HepG2 (cell line): ENCODE measurements around the gene HSP90AB1. TPM values are rescaled to one million over a fixed set of nuclear protein-coding genes. Genes with fewer than 3 reads are reported as not detected.

Source experiments
- ATAC-seq: fragments of 200-7000 bp; cut with Tn5 transposase; 3 replicates; pipeline ENCODE4 v1.9.1; 2020; ENCODE audit warnings: mild to moderate bottlenecking, moderate library complexity
- BruUV-seq: library from RNA; stranded (reverse); fragments of 400-500 nt; replicated peaks from 2 replicates; lab custom pipeline; 2021; lab: Mats Ljungman, UMichigan
- CTCF ChIA-PET: fragments of 300-600 bp; formaldehyde crosslinking; extraction: SDS; loops from one replicate; lab custom pipeline; 2021; ENCODE audit warnings: low total read pairs, inconsistent platforms, low intra/inter-chr PET ratio; lab: Yijun Ruan, JAX
- POLR2A ChIA-PET: fragments of 350-600 bp; sonication (Branson Sonifier 250); formaldehyde crosslinking; loops from one replicate; lab custom pipeline; 2020; ENCODE audit warnings: antibody characterized with exemption, inconsistent platforms; lab: Yijun Ruan, JAX
- DNase-seq: peaks from one replicate; pipeline ENCODE4 v3.0.0-alpha.2; 2015; ENCODE audit warnings: low spot score
- FAIRE-seq: peaks from 3 replicates; lab custom pipeline; 2011; peaks lifted over from hg19 to GRCh38; lab: Jason Lieb, UNC
- H2AFZ ChIP-seq: one replicate; pipeline ENCODE4 v1.6.1; 2011; ENCODE audit warnings: low read length, inconsistent platforms
- H3K27ac ChIP-seq: fragments of 300-600 bp; 3 replicates; pipeline ENCODE4 v1.8.0; 2011; ENCODE audit warnings: mixed run types, mild to moderate bottlenecking, mixed read lengths, low read length, inconsistent platforms; ENCODE audit not compliant: insufficient read depth; ENCODE audit errors: extremely low read length
- H3K27me3 ChIP-seq, 2 experiments: fragments of 200-600 bp in 1 of 2; 2 replicates in 1 of 2; 3 replicates in 1 of 2; pipeline versions ENCODE4 v1.6.0 to v1.8.0; 2011; ENCODE audit warnings: low read length in 2 of 2, mild to moderate bottlenecking in 2 of 2, moderate library complexity in 2 of 2, inconsistent platforms in 1 of 2; ENCODE audit not compliant: insufficient read depth in 2 of 2, control insufficient read depth in 1 of 2
- H3K36me3 ChIP-seq, 2 experiments: fragments of 200-600 bp in 1 of 2; replicated peaks in 1 of 2; 2 replicates in 1 of 2; 3 replicates in 1 of 2; pipeline versions ENCODE4 v1.5.1 to v1.8.0; 2011; ENCODE audit warnings: low read length in 2 of 2, inconsistent platforms in 1 of 2; ENCODE audit not compliant: insufficient read depth in 2 of 2, control insufficient read depth in 1 of 2
- H3K4me1 ChIP-seq: 2 replicates; pipeline ENCODE4 v1.5.1; 2012; ENCODE audit warnings: low read length, inconsistent platforms; ENCODE audit not compliant: insufficient read depth
- H3K4me2 ChIP-seq: 2 replicates; pipeline ENCODE4 v1.6.0; 2011; ENCODE audit warnings: low read depth, low read length, inconsistent platforms
- H3K4me3 ChIP-seq, 3 experiments: fragments of 200-600 bp in 1 of 3; sonication (generic), shearing (Covaris generic) in 1 of 3; replicated peaks in 1 of 3; 2 replicates each; pipeline ENCODE4 v1.5.1; 2011 to 2016; ENCODE audit warnings: low read length in 3 of 3, inconsistent platforms in 2 of 3, low read depth in 2 of 3, mild to moderate bottlenecking in 2 of 3, control low read depth in 1 of 3, mixed read lengths in 1 of 3; ENCODE audit not compliant: insufficient read depth in 1 of 3
- H3K79me2 ChIP-seq: one replicate; pipeline ENCODE4 v1.6.1; 2011; ENCODE audit warnings: low read length, inconsistent platforms; ENCODE audit not compliant: insufficient read depth
- H3K9ac ChIP-seq: 2 replicates; pipeline ENCODE4 v1.6.0; 2011; ENCODE audit warnings: mild to moderate bottlenecking, low read depth, low read length, inconsistent platforms; ENCODE audit not compliant: insufficient read depth
- H3K9me3 ChIP-seq: 2 replicates; pipeline ENCODE4 v1.5.1; 2012; ENCODE audit warnings: mild to moderate bottlenecking, low read length
- H4K20me1 ChIP-seq: 2 replicates; pipeline ENCODE4 v1.6.0; 2011; ENCODE audit warnings: inconsistent platforms, mild to moderate bottlenecking, low read length, moderate library complexity; ENCODE audit not compliant: insufficient read depth
- AGO1 ChIP-seq: fragments of 200-400 bp; formaldehyde crosslinking; IDR thresholded peaks from 2 replicates; pipeline ENCODE4 v1.6.1; 2017; ENCODE audit warnings: mild to moderate bottlenecking, low read depth, low read length, moderate library complexity; ENCODE audit not compliant: poor library complexity, severe bottlenecking
- CCDC6 ChIP-seq: sonication (generic); formaldehyde crosslinking; IDR thresholded peaks from 2 replicates; pipeline ENCODE4 v1.8.1; 2022; ENCODE audit warnings: mild to moderate bottlenecking, missing genetic modification reagents, moderate library complexity
- IKZF1 ChIP-seq: fragments of 450-650 bp; IDR thresholded peaks from 2 replicates; pipeline ENCODE4 v1.7.1; 2016
- KDM2A ChIP-seq: sonication (generic); formaldehyde crosslinking; IDR thresholded peaks from 2 replicates; pipeline ENCODE4 v1.4.0; 2020; ENCODE audit warnings: low read depth, missing genetic modification reagents, borderline replicate concordance
- NPAS2 ChIP-seq: sonication (generic); formaldehyde crosslinking; IDR thresholded peaks from 2 replicates; pipeline ENCODE4 v1.8.0; 2022; ENCODE audit warnings: mild to moderate bottlenecking, missing genetic modification reagents, borderline replicate concordance
- NR3C1 ChIP-seq: sonication (generic); formaldehyde crosslinking; IDR thresholded peaks from 2 replicates; pipeline ENCODE4 v1.4.0; 2020; ENCODE audit warnings: missing genetic modification reagents
- SNRNP70 ChIP-seq: fragments of 200-400 bp; formaldehyde crosslinking; IDR thresholded peaks from 2 replicates; pipeline ENCODE4 v1.6.1; 2017; ENCODE audit warnings: mild to moderate bottlenecking, low read depth, low read length, moderate library complexity
- ZNF552 ChIP-seq: sonication (generic); formaldehyde crosslinking; IDR thresholded peaks from 2 replicates; pipeline ENCODE4 v1.9.0; 2022; ENCODE audit warnings: missing genetic modification reagents, mild to moderate bottlenecking, borderline replicate concordance
- WGBS: methylation state at CpG from one replicate; pipeline ENCODE4 v1.1.6; 2017; ENCODE audit warnings: low lambda C conversion rate; 5-methylcytosine and 5-hydroxymethylcytosine counted together
- in situ Hi-C: cut with HindIII; loops from 2 replicates; pipeline ENCODE4 v1.10.0; 2017; ENCODE audit warnings: low pct_unique_long_range_greater_than_20kb; ENCODE audit not compliant: extremely low pct_ligation_motif_present
- intact Hi-C: fragments of 100-400 bp; cut with micrococcal nuclease; formaldehyde crosslinking; loops from one replicate; pipeline ENCODE4 v1.10.0; 2022; ENCODE audit not compliant: unreplicated experiment
- polyA plus RNA-seq, 8 experiments: library from polyadenylated mRNA; depleted of rRNA in 3 of 8; stranded (reverse) in 7 of 8; unstranded in 1 of 8; fragments of >200 nt; fragmentation: Illumina TruSeq in 4 of 8; extraction: Trizol in 4 of 8; gene quantifications; 2 replicates each; pipeline versions ENCODE4 v1.2.1 to v1.2.3, GENCODE V29; 2011 to 2016; ENCODE audit warnings: low read depth in 4 of 8, missing spikeins in 1 of 8, mixed read lengths in 1 of 8; ENCODE audit not compliant: insufficient read depth in 1 of 8
- total RNA-seq, 5 experiments: library from RNA; depleted of rRNA; stranded (reverse); fragments of >200 nt; fragmentation: Illumina TruSeq; extraction: Trizol; gene quantifications; 2 replicates each; pipeline ENCODE4 v1.2.3, GENCODE V29; 2016; ENCODE audit warnings: low read depth in 1 of 5
- TF ChIP-seq, protein P1 (sequence below): IDR thresholded peaks from 2 replicates; pipeline ENCODE4 v1.6.1; 2016; ENCODE audit warnings: low read depth, missing genetic modification reagents, missing compliant biosample characterization

The HSP90AB1 gene
- total and polyA plus RNA-seq, 2 of the 13 experiments (the other 11 are each of a cell fraction or from before 2014, with no cell fraction given): 1,325 to 1,472 TPM

DNA sequence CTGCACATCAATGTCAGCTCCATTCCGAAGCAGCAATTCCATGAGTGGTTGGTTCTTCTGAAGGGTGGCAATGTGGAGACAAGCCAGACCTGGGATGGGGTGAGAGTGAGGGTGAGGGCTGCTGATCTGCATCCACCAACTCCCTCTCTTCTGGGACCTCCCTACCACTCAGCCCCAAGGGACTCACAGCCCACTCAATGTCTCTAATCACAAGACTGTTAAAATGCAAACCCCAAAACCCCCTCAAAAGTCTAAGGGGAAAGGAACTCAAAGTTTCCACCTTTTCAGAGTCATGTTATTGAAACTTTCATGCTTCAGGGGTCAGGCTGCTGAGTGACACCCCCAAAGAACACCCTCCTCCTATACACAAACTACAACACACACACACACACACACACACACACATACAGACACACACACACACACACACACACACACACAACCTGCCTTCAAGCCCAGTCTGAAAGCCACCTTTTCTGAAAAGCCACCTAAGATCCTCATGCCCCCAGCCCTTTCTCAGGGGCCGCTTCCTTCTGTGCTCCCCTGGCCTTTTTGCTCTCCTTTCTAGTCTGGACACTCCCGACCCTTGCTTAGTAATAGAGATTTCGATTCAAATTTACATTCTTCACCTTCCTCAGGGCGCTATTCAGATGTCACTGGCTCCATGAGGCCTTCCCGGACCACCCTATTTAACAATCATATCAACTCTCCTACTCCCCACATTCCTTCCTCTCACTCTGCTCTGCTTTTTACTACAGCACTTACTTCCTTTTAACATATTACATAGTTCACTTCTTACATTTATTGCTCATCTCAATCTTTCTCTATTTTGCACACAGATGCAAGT, 13.8 kb downstream of the HSP90AB1 start (continued):
- TF ChIP-seq IKZF1: no peak
- TF ChIP-seq SNRNP70: no peak
- no peak for TF ChIP-seq NR3C1 (CRISPR knock-in tag)
- TF ChIP-seq KDM2A (CRISPR knock-in tag): no peak
- no peak for TF ChIP-seq ZNF552
- TF ChIP-seq NPAS2: no peak
- TF ChIP-seq, protein P1, sequence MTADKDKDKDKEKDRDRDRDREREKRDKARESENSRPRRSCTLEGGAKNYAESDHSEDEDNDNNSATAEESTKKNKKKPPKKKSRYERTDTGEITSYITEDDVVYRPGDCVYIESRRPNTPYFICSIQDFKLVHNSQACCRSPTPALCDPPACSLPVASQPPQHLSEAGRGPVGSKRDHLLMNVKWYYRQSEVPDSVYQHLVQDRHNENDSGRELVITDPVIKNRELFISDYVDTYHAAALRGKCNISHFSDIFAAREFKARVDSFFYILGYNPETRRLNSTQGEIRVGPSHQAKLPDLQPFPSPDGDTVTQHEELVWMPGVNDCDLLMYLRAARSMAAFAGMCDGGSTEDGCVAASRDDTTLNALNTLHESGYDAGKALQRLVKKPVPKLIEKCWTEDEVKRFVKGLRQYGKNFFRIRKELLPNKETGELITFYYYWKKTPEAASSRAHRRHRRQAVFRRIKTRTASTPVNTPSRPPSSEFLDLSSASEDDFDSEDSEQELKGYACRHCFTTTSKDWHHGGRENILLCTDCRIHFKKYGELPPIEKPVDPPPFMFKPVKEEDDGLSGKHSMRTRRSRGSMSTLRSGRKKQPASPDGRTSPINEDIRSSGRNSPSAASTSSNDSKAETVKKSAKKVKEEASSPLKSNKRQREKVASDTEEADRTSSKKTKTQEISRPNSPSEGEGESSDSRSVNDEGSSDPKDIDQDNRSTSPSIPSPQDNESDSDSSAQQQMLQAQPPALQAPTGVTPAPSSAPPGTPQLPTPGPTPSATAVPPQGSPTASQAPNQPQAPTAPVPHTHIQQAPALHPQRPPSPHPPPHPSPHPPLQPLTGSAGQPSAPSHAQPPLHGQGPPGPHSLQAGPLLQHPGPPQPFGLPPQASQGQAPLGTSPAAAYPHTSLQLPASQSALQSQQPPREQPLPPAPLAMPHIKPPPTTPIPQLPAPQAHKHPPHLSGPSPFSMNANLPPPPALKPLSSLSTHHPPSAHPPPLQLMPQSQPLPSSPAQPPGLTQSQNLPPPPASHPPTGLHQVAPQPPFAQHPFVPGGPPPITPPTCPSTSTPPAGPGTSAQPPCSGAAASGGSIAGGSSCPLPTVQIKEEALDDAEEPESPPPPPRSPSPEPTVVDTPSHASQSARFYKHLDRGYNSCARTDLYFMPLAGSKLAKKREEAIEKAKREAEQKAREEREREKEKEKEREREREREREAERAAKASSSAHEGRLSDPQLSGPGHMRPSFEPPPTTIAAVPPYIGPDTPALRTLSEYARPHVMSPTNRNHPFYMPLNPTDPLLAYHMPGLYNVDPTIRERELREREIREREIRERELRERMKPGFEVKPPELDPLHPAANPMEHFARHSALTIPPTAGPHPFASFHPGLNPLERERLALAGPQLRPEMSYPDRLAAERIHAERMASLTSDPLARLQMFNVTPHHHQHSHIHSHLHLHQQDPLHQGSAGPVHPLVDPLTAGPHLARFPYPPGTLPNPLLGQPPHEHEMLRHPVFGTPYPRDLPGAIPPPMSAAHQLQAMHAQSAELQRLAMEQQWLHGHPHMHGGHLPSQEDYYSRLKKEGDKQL: no peak

GRCh38 chr6:44261581-44261980, 14.7 kb downstream of the HSP90AB1 start:
- ChIA-PET CTCF (no interaction called here), POLR2A (interaction anchor here (1.3 to 1.4 kb wide), 2 partner anchors 15 to 17 kb away, joined by 5 to 6 read pairs; partner anchors contain the start of gene HSP90AB1)
- H3K4me2 ChIP-seq: no peak overlapping the region
- no peak overlapping the region for H3K4me3 ChIP-seq
- TF ChIP-seq AGO1 (peak; percentile 50), CCDC6 (no peak)
- in situ Hi-C loops: no loop called here
- intact Hi-C loops: no loop called here
- no TSS peak for BruUV-seq
- DNase-seq (no peak), ATAC-seq (no peak), FAIRE-seq (no peak)
- H3K9ac ChIP-seq: no peak overlapping the region
- H3K27me3 ChIP-seq: no peaks in the 10 kb centered on the region; a peak in 1 of 5 replicates
- H3K27ac ChIP-seq: no peak overlapping the region
- H3K36me3 ChIP-seq: peaks cover 2 to 30% of the 10 kb centered on the region in 2 experiments
- H3K79me2 ChIP-seq: peaks cover 20% of the 10 kb centered on the region
- H3K9me3 ChIP-seq: no peaks in the 10 kb centered on the region
- no peak overlapping the region for H2AFZ ChIP-seq
- H3K4me1 ChIP-seq: peaks cover 38% of the 10 kb centered on the region
- H4K20me1 ChIP-seq: peaks cover 2% of the 10 kb centered on the region; the same call in 1 of the 2 replicates
- 100% methylated on average over 1 of the region's 8 CpGs for WGBS
